PC-3 (cell line): ENCODE results near the gene OSBPL7.

Experiments used
- EZH2 ChIP-seq: fragments of 300-600 bp; sonication (generic); IDR thresholded peaks from one replicate; pipeline ENCODE4 v1.6.1; 2017; ENCODE audit warnings: antibody characterized with exemption, mild to moderate bottlenecking, low read length; ENCODE audit not compliant: unreplicated experiment
- TF ChIP-seq, protein P1 (sequence below): fragments of 300-600 bp; sonication (generic); conservative IDR thresholded peaks from 2 replicates; pipeline ENCODE4 v1.5.1; 2017; ENCODE audit warnings: antibody characterized with exemption, low read depth, mild to moderate bottlenecking, low read length

DNA sequence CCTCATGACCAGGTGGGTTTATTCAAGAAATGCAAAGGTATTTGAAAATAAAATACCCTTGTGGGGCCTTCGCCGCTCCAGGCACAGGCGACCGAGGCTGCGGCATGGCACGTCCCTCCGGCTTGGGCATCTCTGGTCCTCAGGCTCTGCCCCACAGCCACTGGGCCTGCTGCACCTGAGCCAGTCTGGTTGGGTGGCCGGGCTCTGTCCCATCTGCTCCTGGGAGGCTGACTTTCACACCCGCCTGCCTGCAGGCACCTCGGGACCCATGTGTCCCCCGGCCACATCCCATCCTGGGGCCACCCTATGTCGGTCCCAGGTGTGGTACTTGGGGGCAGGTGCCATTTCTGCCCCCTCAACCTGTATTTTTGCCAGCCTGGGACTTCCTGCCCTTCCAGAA, 20.9 kb downstream of the OSBPL7 start:
- no peak for TF ChIP-seq EZH2
- TF ChIP-seq, protein P1, sequence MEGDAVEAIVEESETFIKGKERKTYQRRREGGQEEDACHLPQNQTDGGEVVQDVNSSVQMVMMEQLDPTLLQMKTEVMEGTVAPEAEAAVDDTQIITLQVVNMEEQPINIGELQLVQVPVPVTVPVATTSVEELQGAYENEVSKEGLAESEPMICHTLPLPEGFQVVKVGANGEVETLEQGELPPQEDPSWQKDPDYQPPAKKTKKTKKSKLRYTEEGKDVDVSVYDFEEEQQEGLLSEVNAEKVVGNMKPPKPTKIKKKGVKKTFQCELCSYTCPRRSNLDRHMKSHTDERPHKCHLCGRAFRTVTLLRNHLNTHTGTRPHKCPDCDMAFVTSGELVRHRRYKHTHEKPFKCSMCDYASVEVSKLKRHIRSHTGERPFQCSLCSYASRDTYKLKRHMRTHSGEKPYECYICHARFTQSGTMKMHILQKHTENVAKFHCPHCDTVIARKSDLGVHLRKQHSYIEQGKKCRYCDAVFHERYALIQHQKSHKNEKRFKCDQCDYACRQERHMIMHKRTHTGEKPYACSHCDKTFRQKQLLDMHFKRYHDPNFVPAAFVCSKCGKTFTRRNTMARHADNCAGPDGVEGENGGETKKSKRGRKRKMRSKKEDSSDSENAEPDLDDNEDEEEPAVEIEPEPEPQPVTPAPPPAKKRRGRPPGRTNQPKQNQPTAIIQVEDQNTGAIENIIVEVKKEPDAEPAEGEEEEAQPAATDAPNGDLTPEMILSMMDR, result no peak
